ENCODE measurements around the gene KPNA2. TPM values are rescaled to one million over a fixed set of nuclear protein-coding genes. Genes with fewer than 3 reads are reported as not detected.

Gene KPNA2
- total and polyA plus RNA-seq, 2 of the 13 experiments (the other 11 are each of a cell fraction or from before 2014, with no cell fraction given) = 111 to 305 TPM

GRCh38 chr17:68020409-68020756 is 15.2 kb upstream of the KPNA2 start (continued):
- TF ChIP-seq, protein P1, sequence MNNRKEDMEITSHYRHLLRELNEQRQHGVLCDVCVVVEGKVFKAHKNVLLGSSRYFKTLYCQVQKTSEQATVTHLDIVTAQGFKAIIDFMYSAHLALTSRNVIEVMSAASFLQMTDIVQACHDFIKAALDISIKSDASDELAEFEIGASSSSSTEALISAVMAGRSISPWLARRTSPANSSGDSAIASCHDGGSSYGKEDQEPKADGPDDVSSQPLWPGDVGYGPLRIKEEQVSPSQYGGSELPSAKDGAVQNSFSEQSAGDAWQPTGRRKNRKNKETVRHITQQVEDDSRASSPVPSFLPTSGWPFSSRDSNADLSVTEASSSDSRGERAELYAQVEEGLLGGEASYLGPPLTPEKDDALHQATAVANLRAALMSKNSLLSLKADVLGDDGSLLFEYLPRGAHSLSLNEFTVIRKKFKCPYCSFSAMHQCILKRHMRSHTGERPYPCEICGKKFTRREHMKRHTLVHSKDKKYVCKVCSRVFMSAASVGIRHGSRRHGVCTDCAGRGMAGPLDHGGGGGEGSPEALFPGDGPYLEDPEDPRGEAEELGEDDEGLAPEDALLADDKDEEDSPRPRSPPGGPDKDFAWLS (CRISPR knock-in tag; IDR thresholded peaks at IDR 0.05; ENCODE audit: borderline replicate concordance) = no peak
- TF ChIP-seq ZBTB20 (CRISPR knock-in tag; IDR thresholded peaks at IDR 0.05; ENCODE audit: borderline replicate concordance, low read depth) (no peak), ZNF841 (CRISPR knock-in tag; IDR thresholded peaks at IDR 0.05; ENCODE audit: borderline replicate concordance) (no peak), ZNF501 (CRISPR knock-in tag; IDR thresholded peaks at IDR 0.05) (0 out of 2 replicates have a peak, but pooled peaks have one; percentile 23), NR2F2 (IDR thresholded peaks at IDR 0.05; ENCODE audit: borderline replicate concordance, low read depth) (peak; percentile 29; the same call in 1 of the 2 replicates), TRIM22 (IDR thresholded peaks at IDR 0.05) (no peak), GABPA (IDR thresholded peaks at IDR 0.05; ENCODE audit: low read depth, low read length) (no peak), GABPA (CRISPR knock-in tag; IDR thresholded peaks at IDR 0.05; ENCODE audit: low read depth) (0 out of 2 replicates have a peak, but pooled peaks have one; percentile 22), PATZ1 (CRISPR knock-in tag; IDR thresholded peaks at IDR 0.05) (no peak), NFE2 (CRISPR knock-in tag; IDR thresholded peaks at IDR 0.05) (no peak), ZNF570 (CRISPR knock-in tag; IDR thresholded peaks at IDR 0.05; ENCODE audit: borderline replicate concordance) (no peak), HOXA3 (CRISPR knock-in tag; IDR thresholded peaks at IDR 0.05) (no peak), ZNF180 (CRISPR knock-in tag; IDR thresholded peaks at IDR 0.05; ENCODE audit: borderline replicate concordance, low read depth) (no peak), SRSF4 (IDR thresholded peaks at IDR 0.05; ENCODE audit: low read depth, low read length, poor library complexity, severe bottlenecking) (no peak), ZNF136 (CRISPR knock-in tag; IDR thresholded peaks at IDR 0.05; ENCODE audit: low read depth) (0 out of 2 replicates have a peak, but pooled peaks have one; percentile 7)
- TF ChIP-seq, protein P2, sequence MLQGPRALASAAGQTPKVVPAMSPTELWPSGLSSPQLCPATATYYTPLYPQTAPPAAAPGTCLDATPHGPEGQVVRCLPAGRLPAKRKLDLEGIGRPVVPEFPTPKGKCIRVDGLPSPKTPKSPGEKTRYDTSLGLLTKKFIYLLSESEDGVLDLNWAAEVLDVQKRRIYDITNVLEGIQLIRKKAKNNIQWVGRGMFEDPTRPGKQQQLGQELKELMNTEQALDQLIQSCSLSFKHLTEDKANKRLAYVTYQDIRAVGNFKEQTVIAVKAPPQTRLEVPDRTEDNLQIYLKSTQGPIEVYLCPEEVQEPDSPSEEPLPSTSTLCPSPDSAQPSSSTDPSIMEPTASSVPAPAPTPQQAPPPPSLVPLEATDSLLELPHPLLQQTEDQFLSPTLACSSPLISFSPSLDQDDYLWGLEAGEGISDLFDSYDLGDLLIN (CRISPR knock-in tag; IDR thresholded peaks at IDR 0.05; ENCODE audit: borderline replicate concordance) = no peak
- TF ChIP-seq, protein P3, sequence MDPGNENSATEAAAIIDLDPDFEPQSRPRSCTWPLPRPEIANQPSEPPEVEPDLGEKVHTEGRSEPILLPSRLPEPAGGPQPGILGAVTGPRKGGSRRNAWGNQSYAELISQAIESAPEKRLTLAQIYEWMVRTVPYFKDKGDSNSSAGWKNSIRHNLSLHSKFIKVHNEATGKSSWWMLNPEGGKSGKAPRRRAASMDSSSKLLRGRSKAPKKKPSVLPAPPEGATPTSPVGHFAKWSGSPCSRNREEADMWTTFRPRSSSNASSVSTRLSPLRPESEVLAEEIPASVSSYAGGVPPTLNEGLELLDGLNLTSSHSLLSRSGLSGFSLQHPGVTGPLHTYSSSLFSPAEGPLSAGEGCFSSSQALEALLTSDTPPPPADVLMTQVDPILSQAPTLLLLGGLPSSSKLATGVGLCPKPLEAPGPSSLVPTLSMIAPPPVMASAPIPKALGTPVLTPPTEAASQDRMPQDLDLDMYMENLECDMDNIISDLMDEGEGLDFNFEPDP (CRISPR knock-in tag; conservative IDR thresholded peaks at IDR 0.05) = peak; percentile 6; the same call in 1 of the 2 replicates
- TF ChIP-seq, protein P4, sequence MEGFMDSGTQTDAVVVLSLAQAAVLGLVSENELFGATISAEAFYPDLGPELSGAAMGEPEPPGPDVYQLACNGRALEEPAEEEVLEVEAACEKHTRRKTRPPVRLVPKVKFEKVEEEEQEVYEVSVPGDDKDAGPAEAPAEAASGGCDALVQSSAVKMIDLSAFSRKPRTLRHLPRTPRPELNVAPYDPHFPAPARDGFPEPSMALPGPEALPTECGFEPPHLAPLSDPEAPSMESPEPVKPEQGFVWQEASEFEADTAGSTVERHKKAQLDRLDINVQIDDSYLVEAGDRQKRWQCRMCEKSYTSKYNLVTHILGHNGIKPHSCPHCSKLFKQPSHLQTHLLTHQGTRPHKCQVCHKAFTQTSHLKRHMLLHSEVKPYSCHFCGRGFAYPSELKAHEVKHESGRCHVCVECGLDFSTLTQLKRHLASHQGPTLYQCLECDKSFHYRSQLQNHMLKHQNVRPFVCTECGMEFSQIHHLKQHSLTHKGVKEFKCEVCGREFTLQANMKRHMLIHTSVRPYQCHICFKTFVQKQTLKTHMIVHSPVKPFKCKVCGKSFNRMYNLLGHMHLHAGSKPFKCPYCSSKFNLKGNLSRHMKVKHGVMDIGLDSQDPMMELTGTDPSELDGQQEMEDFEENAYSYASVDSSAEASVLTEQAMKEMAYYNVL (CRISPR knock-in tag; IDR thresholded peaks at IDR 0.05; ENCODE audit: borderline replicate concordance) = no peak

All from HepG2 (cell line).